Panc1 (cell line): ENCODE measurements around the gene MREG. TPM values are rescaled to one million over a fixed set of nuclear protein-coding genes. Genes with fewer than 3 reads are reported as not detected.

ENCODE experiments used
- ATAC-seq: fragments of 200-7000 bp; cut with Tn5 transposase; 2 replicates; pipeline ENCODE4 v1.9.1; 2020; ENCODE audit warnings: mild to moderate bottlenecking, moderate library complexity
- BruUV-seq: library from RNA; stranded (reverse); fragments of 400-500 nt; replicated peaks from 2 replicates; lab custom pipeline; 2021; lab: Mats Ljungman, UMichigan
- CTCF ChIA-PET: fragments of 300-600 bp; sonication (Branson Sonifier 250); formaldehyde crosslinking; loops from one replicate; lab custom pipeline; 2022; ENCODE audit warnings: antibody characterized with exemption; lab: Charles Lee
- POLR2A ChIA-PET: fragments of 300-600 bp; sonication (Branson Sonifier 250); formaldehyde crosslinking; loops from one replicate; lab custom pipeline; 2022; ENCODE audit warnings: antibody characterized with exemption; lab: Charles Lee
- DNase-seq: peaks from one replicate; pipeline ENCODE4 v3.0.0-alpha.2; 2010; ENCODE audit warnings: low read depth, low spot score
- H3K27ac ChIP-seq: 2 replicates; pipeline ENCODE4 v1.5.1; 2011; ENCODE audit warnings: mild to moderate bottlenecking, low read length, inconsistent platforms
- H3K27me3 ChIP-seq: fragments of 200-500 bp; sonication (Bioruptor generic); 2 replicates; pipeline ENCODE4 v1.6.0; 2014; ENCODE audit warnings: low read length, inconsistent platforms; ENCODE audit not compliant: control insufficient read depth, insufficient read depth
- H3K36me3 ChIP-seq: fragments of 200-500 bp; sonication (Bioruptor generic); 2 replicates; pipeline ENCODE4 v1.5.1; 2014; ENCODE audit warnings: inconsistent platforms, mild to moderate bottlenecking, low read length, moderate library complexity; ENCODE audit not compliant: control insufficient read depth, insufficient read depth
- H3K4me1 ChIP-seq: 2 replicates; pipeline ENCODE4 v1.5.1; 2011; ENCODE audit warnings: inconsistent platforms, mild to moderate bottlenecking, low read length, moderate library complexity; ENCODE audit not compliant: control insufficient read depth, insufficient read depth
- H3K4me3 ChIP-seq, 2 experiments: 2 replicates each; pipeline ENCODE4 v1.5.1; 2011 to 2012; ENCODE audit warnings: low read depth in 2 of 2, low read length in 2 of 2, mild to moderate bottlenecking in 2 of 2, inconsistent platforms in 1 of 2, moderate library complexity in 1 of 2
- H3K9me3 ChIP-seq: fragments of 200-500 bp; sonication (Bioruptor generic); 2 replicates; pipeline ENCODE4 v1.5.1; 2014; ENCODE audit warnings: low read depth, mild to moderate bottlenecking, inconsistent platforms, low read length, moderate library complexity; ENCODE audit not compliant: control insufficient read depth, insufficient read depth
- POLR2AphosphoS5 ChIP-seq: IDR thresholded peaks from 2 replicates; pipeline ENCODE4 v1.6.1; 2012; ENCODE audit warnings: mild to moderate bottlenecking, low read depth, low read length, moderate library complexity
- SIN3A ChIP-seq: IDR thresholded peaks from 2 replicates; pipeline ENCODE4 v1.6.1; 2012; ENCODE audit warnings: low read depth, mild to moderate bottlenecking, low read length, moderate library complexity, borderline replicate concordance; ENCODE audit not compliant: insufficient read depth
- TCF7L2 ChIP-seq: IDR thresholded peaks from 2 replicates; pipeline ENCODE4 v1.6.1; 2011; ENCODE audit warnings: mild to moderate bottlenecking, low read depth, low read length, inconsistent platforms
- in situ Hi-C: cut with HindIII; loops from 2 replicates; pipeline ENCODE4 v1.10.0; 2016; ENCODE audit warnings: low sequenced_read_pairs, low pct_unique_long_range_greater_than_20kb
- intact Hi-C: fragments of 100-400 bp; cut with micrococcal nuclease; formaldehyde crosslinking; loops from one replicate; pipeline ENCODE4 v1.10.0; 2022; ENCODE audit not compliant: unreplicated experiment
- total RNA-seq: library from RNA; stranded (reverse); gene quantifications from one replicate; pipeline ENCODE4 v1.2.1, GENCODE V29; 2021; ENCODE audit not compliant: unreplicated experiment
- TF ChIP-seq, protein P1 (sequence below), 2 experiments: IDR thresholded peaks; 2 replicates each; pipeline ENCODE4 v1.6.1; 2011 to 2012; ENCODE audit warnings: low read depth in 2 of 2, control low read depth in 1 of 2, low read length in 1 of 2, mild to moderate bottlenecking in 1 of 2, moderate library complexity in 1 of 2; ENCODE audit not compliant: insufficient read depth in 1 of 2
- TF ChIP-seq, protein P2 (sequence below): fragments of 450-650 bp; IDR thresholded peaks from 2 replicates; pipeline ENCODE4 v1.5.1; 2017; ENCODE audit warnings: mild to moderate bottlenecking

MREG gene
- total RNA-seq, 1 experiment from 2014 or later = 19.2 TPM

DNA sequence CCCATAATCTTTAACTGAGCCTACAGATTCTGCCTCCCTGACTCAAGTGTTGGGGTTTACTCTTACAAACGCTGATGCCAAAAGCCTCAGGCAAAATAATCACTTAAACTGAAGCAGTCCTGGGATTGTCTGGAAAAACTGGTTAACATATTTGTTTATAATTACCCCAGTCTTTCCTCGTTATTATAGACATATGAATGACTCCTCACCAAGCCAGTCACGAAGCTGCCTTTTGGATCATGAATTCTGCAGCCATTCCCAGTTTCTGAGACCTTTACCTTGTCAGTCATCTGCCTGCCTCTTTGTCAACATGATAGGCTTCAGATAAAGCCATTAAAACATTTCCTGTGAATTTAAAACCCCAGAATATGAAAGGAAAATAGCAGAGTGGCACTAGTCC lies 46.4 kb downstream of the MREG start:
- no TSS peak for BruUV-seq
- ATAC-seq (no peak), DNase-seq (no peak)
- H3K27me3 ChIP-seq = no peaks in the 10 kb centered on the region
- H3K27ac ChIP-seq = no peak overlapping the region
- TF ChIP-seq SIN3A (no peak), POLR2AphosphoS5 (no peak), TCF7L2 (no peak)
- TF ChIP-seq, protein P1, sequence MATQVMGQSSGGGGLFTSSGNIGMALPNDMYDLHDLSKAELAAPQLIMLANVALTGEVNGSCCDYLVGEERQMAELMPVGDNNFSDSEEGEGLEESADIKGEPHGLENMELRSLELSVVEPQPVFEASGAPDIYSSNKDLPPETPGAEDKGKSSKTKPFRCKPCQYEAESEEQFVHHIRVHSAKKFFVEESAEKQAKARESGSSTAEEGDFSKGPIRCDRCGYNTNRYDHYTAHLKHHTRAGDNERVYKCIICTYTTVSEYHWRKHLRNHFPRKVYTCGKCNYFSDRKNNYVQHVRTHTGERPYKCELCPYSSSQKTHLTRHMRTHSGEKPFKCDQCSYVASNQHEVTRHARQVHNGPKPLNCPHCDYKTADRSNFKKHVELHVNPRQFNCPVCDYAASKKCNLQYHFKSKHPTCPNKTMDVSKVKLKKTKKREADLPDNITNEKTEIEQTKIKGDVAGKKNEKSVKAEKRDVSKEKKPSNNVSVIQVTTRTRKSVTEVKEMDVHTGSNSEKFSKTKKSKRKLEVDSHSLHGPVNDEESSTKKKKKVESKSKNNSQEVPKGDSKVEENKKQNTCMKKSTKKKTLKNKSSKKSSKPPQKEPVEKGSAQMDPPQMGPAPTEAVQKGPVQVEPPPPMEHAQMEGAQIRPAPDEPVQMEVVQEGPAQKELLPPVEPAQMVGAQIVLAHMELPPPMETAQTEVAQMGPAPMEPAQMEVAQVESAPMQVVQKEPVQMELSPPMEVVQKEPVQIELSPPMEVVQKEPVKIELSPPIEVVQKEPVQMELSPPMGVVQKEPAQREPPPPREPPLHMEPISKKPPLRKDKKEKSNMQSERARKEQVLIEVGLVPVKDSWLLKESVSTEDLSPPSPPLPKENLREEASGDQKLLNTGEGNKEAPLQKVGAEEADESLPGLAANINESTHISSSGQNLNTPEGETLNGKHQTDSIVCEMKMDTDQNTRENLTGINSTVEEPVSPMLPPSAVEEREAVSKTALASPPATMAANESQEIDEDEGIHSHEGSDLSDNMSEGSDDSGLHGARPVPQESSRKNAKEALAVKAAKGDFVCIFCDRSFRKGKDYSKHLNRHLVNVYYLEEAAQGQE (IDR thresholded peaks at IDR 0.05; ENCODE audit: insufficient read depth in 1 of 2, low read depth in 2 of 2, low read length in 1 of 2) = no peak
- POLR2A ChIA-PET = no interaction called here
- CTCF ChIA-PET = no interaction called here
- H3K4me3 ChIP-seq = no peak overlapping the region
- intact Hi-C loops = no loop called here
- H3K4me1 ChIP-seq = no peaks in the 10 kb centered on the region
- no peaks in the 10 kb centered on the region for H3K36me3 ChIP-seq
- in situ Hi-C loops = no loop called here
- no peaks in the 10 kb centered on the region for H3K9me3 ChIP-seq

DNA sequence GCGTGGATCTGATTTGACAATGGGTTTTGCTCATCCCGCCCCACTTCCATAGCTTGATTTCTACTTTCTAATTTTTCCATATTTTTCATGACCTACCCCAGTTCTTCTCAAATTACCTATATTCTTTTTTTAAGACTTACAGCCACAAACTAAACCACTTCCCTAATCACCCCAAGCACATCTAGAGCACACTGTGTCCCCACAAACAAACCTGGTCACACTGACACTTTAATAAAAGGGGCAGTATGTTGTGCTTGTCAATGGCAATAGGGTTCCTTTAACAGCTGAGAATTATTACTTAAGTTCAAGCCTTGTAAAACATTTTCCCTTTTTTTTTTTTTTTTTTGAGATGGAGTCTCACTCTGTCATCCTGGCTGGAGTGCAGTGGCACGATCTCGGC lies 47.1 kb downstream of the MREG start:
- no peaks in the 10 kb centered on the region for H3K4me1 ChIP-seq
- no peaks in the 10 kb centered on the region for H3K9me3 ChIP-seq
- in situ Hi-C loops (no loop called here), intact Hi-C loops (no loop called here)
- ChIA-PET POLR2A (no interaction called here), CTCF (interaction anchor here (0.6 kb wide), 1 partner anchor 593 kb away, joined by 10 read pairs; no protein-coding TSS in a partner anchor)
- TF ChIP-seq POLR2AphosphoS5 (no peak), TCF7L2 (no peak), SIN3A (no peak)
- ATAC-seq (no peak), DNase-seq (no peak)
- H3K36me3 ChIP-seq = no peaks in the 10 kb centered on the region
- H3K27ac ChIP-seq = no peak overlapping the region
- no peak overlapping the region for H3K4me3 ChIP-seq
- BruUV-seq = no TSS peak
- H3K27me3 ChIP-seq = no peaks in the 10 kb centered on the region

DNA sequence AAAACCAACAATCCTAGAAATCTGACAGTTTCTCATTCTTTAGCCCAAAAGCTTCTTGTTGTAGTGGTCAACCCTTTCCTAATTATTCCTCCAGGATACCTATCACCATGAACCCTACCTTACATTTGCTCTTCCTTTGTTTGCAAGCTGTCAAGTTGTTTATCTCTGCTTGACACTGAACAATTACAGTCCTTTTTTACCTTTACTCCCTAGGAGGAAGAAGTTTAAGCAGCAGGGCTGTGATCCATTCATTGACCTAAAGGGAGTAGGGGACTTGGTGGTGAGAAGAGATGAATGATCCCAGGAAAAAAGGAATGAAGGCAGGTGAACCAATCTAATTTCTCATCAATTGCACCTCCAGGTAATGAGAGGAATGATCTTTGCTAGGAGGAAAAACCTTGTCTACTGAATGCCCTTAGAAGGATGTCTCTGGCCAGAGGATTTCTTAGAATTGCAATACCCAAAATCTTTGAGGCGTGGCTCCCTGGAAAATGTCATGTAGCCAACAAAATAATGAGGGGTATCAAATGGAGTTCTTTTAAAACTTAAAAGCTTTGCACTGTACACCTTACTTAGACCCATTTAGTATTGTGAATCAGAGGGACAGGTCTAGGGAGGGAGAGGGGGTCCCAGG lies 47.7 kb downstream of the MREG start:
- DNase-seq (no peak), ATAC-seq (no peak)
- no TSS peak for BruUV-seq
- Histone ChIP-seq H3K36me3 (no peaks in the 10 kb centered on the region), H3K4me1 (no peaks in the 10 kb centered on the region), H3K9me3 (no peaks in the 10 kb centered on the region), H3K27me3 (no peaks in the 10 kb centered on the region), H3K27ac (no peak overlapping the region), H3K4me3 (no peak overlapping the region)
- in situ Hi-C loops (no loop called here), intact Hi-C loops (no loop called here)
- TF ChIP-seq SIN3A = no peak
- TF ChIP-seq, protein P2, sequence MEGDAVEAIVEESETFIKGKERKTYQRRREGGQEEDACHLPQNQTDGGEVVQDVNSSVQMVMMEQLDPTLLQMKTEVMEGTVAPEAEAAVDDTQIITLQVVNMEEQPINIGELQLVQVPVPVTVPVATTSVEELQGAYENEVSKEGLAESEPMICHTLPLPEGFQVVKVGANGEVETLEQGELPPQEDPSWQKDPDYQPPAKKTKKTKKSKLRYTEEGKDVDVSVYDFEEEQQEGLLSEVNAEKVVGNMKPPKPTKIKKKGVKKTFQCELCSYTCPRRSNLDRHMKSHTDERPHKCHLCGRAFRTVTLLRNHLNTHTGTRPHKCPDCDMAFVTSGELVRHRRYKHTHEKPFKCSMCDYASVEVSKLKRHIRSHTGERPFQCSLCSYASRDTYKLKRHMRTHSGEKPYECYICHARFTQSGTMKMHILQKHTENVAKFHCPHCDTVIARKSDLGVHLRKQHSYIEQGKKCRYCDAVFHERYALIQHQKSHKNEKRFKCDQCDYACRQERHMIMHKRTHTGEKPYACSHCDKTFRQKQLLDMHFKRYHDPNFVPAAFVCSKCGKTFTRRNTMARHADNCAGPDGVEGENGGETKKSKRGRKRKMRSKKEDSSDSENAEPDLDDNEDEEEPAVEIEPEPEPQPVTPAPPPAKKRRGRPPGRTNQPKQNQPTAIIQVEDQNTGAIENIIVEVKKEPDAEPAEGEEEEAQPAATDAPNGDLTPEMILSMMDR = no peak
- no peak for TF ChIP-seq POLR2AphosphoS5
- TF ChIP-seq, protein P1 (IDR thresholded peaks at IDR 0.05; ENCODE audit: insufficient read depth in 1 of 2, low read depth in 2 of 2, low read length in 1 of 2) = no peak
- no peak for TF ChIP-seq TCF7L2
- CTCF ChIA-PET = interaction anchor here (0.6 kb wide), 1 partner anchor 592 kb away, joined by 10 read pairs; no protein-coding TSS in a partner anchor
- POLR2A ChIA-PET = no interaction called here
